ENCODE measurements around the gene PITPNM1. TPM values are rescaled to one million over a fixed set of nuclear protein-coding genes. Genes with fewer than 3 reads are reported as not detected.

The PITPNM1 gene
- total and polyA plus RNA-seq, 2 experiments from 2014 or later: 26.3 to 39.8 TPM

GRCh38 chr11:67538823-67539505 lies 33.8 kb upstream of the PITPNM1 start:
- Histone ChIP-seq H3K27ac (no peak overlapping the region), H3K79me2 (no peaks in the 10 kb centered on the region)
- TF ChIP-seq CTCF (IDR thresholded peaks at IDR 0.05; ENCODE audit: poor library complexity) (no peak), EZH2phosphoT487 (IDR thresholded peaks at IDR 0.05; ENCODE audit: low read depth, severe bottlenecking, unreplicated experiment) (no peak), EZH2 (IDR thresholded peaks at IDR 0.05; ENCODE audit: borderline replicate concordance) (no peak)

DNA sequence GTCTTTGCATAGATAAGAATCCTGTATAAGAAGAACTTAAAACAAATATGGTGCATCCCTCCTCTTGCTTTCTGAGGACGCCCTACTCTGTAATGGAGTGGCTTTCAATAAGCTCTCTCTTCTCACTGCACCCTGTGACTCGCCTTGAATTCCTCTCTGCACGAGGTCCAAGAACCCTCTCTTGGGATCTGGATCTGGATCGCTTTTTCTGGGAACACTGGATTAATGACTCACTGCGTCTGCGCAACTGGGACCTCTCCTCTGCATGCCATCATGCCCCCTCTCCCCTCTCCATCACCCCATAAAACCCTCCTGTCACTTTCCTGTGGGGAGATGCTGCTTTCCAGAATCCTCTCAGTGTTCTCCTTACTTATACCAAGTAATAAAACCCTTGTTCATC lies 33.1 kb upstream of the PITPNM1 start:
- H3K27me3 ChIP-seq: no peaks in the 10 kb centered on the region
- TF ChIP-seq CTCF (IDR thresholded peaks at IDR 0.05; ENCODE audit: poor library complexity) (no peak), EZH2phosphoT487 (IDR thresholded peaks at IDR 0.05; ENCODE audit: low read depth, severe bottlenecking, unreplicated experiment) (no peak), EZH2 (IDR thresholded peaks at IDR 0.05; ENCODE audit: borderline replicate concordance) (no peak)
- no peak overlapping the region for H3K27ac ChIP-seq
- H4K20me1 ChIP-seq (ENCODE audit: insufficient read depth, poor library complexity, severe bottlenecking): no peaks in the 10 kb centered on the region
- H3K4me1 ChIP-seq (ENCODE audit: insufficient read depth): no peaks in the 10 kb centered on the region
- DNase-seq (ENCODE audit: low spot score): no peak
- no peak overlapping the region for H2AFZ ChIP-seq
- 74% methylated on average over 6 of the region's 6 CpGs for WGBS (ENCODE audit: low lambda C conversion rate, missing lambda C conversion rate)
- no peaks in the 10 kb centered on the region for H3K36me3 ChIP-seq (replicated peaks; ENCODE audit: insufficient read depth, low read depth)
- no peak overlapping the region for H3K4me2 ChIP-seq
- peaks cover 4% of the 10 kb centered on the region for H3K9me3 ChIP-seq (ENCODE audit: low read depth)
- H3K79me2 ChIP-seq: no peaks in the 10 kb centered on the region
- no peaks in the 10 kb centered on the region for H3K9me2 ChIP-seq (replicated peaks; ENCODE audit: insufficient read depth)
- no peak overlapping the region for H3K4me3 ChIP-seq

More at GRCh38 chr11:67538823-67539505, 33.8 kb upstream of the PITPNM1 start:
- Histone ChIP-seq H2AFZ (no peak overlapping the region), H4K20me1 (ENCODE audit: insufficient read depth, poor library complexity, severe bottlenecking) (no peaks in the 10 kb centered on the region), H3K4me2 (no peak overlapping the region), H3K36me3 (replicated peaks; ENCODE audit: insufficient read depth, low read depth) (no peaks in the 10 kb centered on the region), H3K27me3 (no peaks in the 10 kb centered on the region), H3K9me3 (ENCODE audit: low read depth) (peaks cover 1% of the 10 kb centered on the region), H3K9me2 (replicated peaks; ENCODE audit: insufficient read depth) (no peaks in the 10 kb centered on the region), H3K4me1 (ENCODE audit: insufficient read depth) (no peaks in the 10 kb centered on the region), H3K4me3 (no peak overlapping the region)
- WGBS (ENCODE audit: low lambda C conversion rate, missing lambda C conversion rate): 85% methylated on average over 10 of the region's 10 CpGs
- DNase-seq (ENCODE audit: low spot score): no peak

DNA sequence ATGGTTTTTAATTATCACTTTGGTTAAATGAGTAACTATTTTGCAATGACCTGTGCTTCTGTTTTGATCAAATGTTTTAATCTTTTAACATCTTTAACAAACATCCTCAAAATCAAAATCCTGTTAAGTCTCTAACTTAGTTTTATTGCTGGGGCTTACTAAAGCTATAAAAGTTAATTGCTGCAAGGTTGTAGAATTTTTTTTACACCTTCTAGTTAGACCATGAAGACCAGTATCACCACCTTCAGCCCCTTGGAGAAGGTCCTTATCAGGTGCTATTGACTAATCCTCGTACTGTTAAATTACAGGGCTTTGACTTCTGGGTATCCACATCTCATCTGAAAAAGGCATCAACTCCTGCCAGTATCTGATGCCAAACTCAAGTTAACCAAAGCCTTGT lies 30.4 kb upstream of the PITPNM1 start:
- Histone ChIP-seq H3K9me2 (replicated peaks; ENCODE audit: insufficient read depth) (no peaks in the 10 kb centered on the region), H3K27ac (no peak overlapping the region), H3K36me3 (replicated peaks; ENCODE audit: insufficient read depth, low read depth) (no peaks in the 10 kb centered on the region), H3K9me3 (ENCODE audit: low read depth) (peaks cover 4% of the 10 kb centered on the region), H3K4me3 (no peak overlapping the region), H3K79me2 (no peaks in the 10 kb centered on the region), H3K27me3 (no peaks in the 10 kb centered on the region), H3K4me2 (no peak overlapping the region), H4K20me1 (ENCODE audit: insufficient read depth, poor library complexity, severe bottlenecking) (no peaks in the 10 kb centered on the region), H3K4me1 (ENCODE audit: insufficient read depth) (no peaks in the 10 kb centered on the region), H2AFZ (no peak overlapping the region)
- 45% methylated on average over 1 of the region's 1 CpG for WGBS (ENCODE audit: low lambda C conversion rate, missing lambda C conversion rate)
- DNase-seq (ENCODE audit: low spot score): no peak
- TF ChIP-seq CTCF (IDR thresholded peaks at IDR 0.05; ENCODE audit: poor library complexity) (no peak), EZH2phosphoT487 (IDR thresholded peaks at IDR 0.05; ENCODE audit: low read depth, severe bottlenecking, unreplicated experiment) (no peak), EZH2 (IDR thresholded peaks at IDR 0.05; ENCODE audit: borderline replicate concordance) (no peak)

Data from hepatocyte (in vitro differentiated cells).